Cardiac muscle cell (in vitro differentiated cells and primary cell): ENCODE measurements around the gene CRAMP1. TPM values are rescaled to one million over a fixed set of nuclear protein-coding genes. Genes with fewer than 3 reads are reported as not detected.

ENCODE experiments used
- DNase-seq, 2 donors: peaks; one replicate each; pipeline versions ENCODE4 v3.0.0 to v3.0.0-alpha.2; 2010 to 2017; ENCODE audit warnings: low read depth in 1 of 2, low spot score in 1 of 2
- H3K27ac ChIP-seq: fragments of 200-600 bp; sonication (generic); 2 replicates; pipeline ENCODE4 v1.5.1; 2016
- H3K27me3 ChIP-seq: fragments of 200-600 bp; sonication (generic); 2 replicates; pipeline ENCODE4 v1.6.0; 2016; ENCODE audit warnings: control low read depth
- H3K36me3 ChIP-seq: fragments of 200-600 bp; sonication (generic); 2 replicates; pipeline ENCODE4 v1.5.1; 2016; ENCODE audit warnings: control low read depth
- H3K4me1 ChIP-seq: fragments of 200-600 bp; sonication (generic); 2 replicates; pipeline ENCODE4 v1.8.1; 2017; ENCODE audit warnings: low read depth, mild to moderate bottlenecking, mixed run types
- H3K4me3 ChIP-seq: fragments of 200-600 bp; sonication (generic); 2 replicates; pipeline ENCODE4 v1.5.1; 2016; ENCODE audit warnings: mild to moderate bottlenecking
- H3K9me3 ChIP-seq: fragments of 200-600 bp; sonication (generic); 2 replicates; pipeline ENCODE4 v1.5.1; 2017; ENCODE audit warnings: low read depth, mild to moderate bottlenecking, control low read depth
- polyA plus RNA-seq: library from polyadenylated mRNA; unstranded; fragments of >200 nt; fragmentation: Nextera tagmentation; extraction: Ambion mirVana; gene quantifications from 2 replicates; pipeline ENCODE4 v1.2.1, GENCODE V29; 2016
- total RNA-seq: library from RNA; depleted of rRNA; stranded (reverse); fragments of >200 nt; gene quantifications from 2 replicates; pipeline ENCODE4 v1.2.3, GENCODE V29; 2016
- TF ChIP-seq, protein P1 (sequence below): IDR thresholded peaks from 2 replicates; pipeline ENCODE4 v1.5.1; 2012; ENCODE audit warnings: low read depth, mild to moderate bottlenecking, low read length

The CRAMP1 gene
- total and polyA plus RNA-seq, 2 experiments from 2014 or later: 7.7 to 15.3 TPM

DNA sequence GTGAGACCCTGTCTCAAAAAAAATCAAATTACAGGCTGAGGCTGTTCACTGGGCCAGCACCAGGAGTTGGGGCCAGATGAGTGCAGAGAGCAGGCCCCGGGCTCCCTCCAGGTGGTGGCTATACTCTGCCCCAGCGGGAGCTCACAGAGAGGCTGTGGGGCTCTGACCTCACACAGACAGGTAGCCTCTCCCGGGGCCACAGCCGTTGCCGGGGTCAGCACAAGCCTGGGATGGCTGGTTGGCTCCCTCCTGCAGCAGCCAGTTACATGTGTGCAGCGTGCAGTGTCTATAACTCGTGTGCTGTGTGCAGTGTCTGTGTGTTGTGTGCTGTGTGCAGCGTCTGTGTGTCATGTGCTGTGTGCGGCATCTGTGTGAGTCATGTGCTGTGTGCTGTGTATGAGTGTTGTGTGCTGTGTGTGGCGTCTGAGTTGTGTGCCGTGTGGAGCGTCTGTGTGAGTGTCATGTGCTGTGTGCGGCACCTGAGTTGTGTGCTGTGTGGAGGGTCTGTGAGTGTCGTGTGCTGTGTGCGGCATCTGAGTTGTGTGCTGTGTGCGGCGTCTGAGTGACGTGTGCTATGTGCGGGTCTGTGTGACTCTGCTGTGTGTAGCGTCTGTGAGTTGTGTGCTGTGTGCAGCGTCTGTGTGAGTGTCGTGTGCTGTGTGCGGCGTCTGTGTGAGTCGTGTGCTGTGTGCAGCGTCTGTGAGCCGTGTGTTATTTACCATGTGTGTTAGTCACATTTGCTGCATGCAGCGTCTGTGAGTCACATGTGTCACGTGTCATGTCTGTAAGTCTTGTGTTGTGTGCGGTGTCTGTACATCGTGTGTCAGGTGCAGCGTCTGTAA lies 114.7 kb downstream of the CRAMP1 start:
- no peaks in the 10 kb centered on the region for H3K27me3 ChIP-seq
- TF ChIP-seq, protein P1, sequence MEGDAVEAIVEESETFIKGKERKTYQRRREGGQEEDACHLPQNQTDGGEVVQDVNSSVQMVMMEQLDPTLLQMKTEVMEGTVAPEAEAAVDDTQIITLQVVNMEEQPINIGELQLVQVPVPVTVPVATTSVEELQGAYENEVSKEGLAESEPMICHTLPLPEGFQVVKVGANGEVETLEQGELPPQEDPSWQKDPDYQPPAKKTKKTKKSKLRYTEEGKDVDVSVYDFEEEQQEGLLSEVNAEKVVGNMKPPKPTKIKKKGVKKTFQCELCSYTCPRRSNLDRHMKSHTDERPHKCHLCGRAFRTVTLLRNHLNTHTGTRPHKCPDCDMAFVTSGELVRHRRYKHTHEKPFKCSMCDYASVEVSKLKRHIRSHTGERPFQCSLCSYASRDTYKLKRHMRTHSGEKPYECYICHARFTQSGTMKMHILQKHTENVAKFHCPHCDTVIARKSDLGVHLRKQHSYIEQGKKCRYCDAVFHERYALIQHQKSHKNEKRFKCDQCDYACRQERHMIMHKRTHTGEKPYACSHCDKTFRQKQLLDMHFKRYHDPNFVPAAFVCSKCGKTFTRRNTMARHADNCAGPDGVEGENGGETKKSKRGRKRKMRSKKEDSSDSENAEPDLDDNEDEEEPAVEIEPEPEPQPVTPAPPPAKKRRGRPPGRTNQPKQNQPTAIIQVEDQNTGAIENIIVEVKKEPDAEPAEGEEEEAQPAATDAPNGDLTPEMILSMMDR: no peak
- no peaks in the 10 kb centered on the region for H3K9me3 ChIP-seq
- H3K27ac ChIP-seq: no peak overlapping the region
- DNase-seq: no peak
- no peak overlapping the region for H3K4me3 ChIP-seq
- no peaks in the 10 kb centered on the region for H3K4me1 ChIP-seq
- H3K36me3 ChIP-seq: peaks cover 10% of the 10 kb centered on the region

Other genes with a start within 250 kb of the CRAMP1 start
- gene UNKL, start 197.7 kb upstream of the CRAMP1 start, total RNA-seq: 19.5 and 35.7 TPM in 2 replicates
- 16.5 and 20.5 TPM in 2 replicates for gene UNKL, start 197.7 kb upstream of the CRAMP1 start, polyA plus RNA-seq
- 14.3 and 18.6 TPM in 2 replicates for gene UQCC4, start 191.6 kb upstream of the CRAMP1 start, total RNA-seq
- gene UQCC4, start 191.6 kb upstream of the CRAMP1 start, polyA plus RNA-seq: 24.6 and 36.2 TPM in 2 replicates
- gene PERCC1, start 181.3 kb upstream of the CRAMP1 start, total RNA-seq: 0.18 TPM in 1 of 2 replicates, not detected in the other
- gene PERCC1, start 181.3 kb upstream of the CRAMP1 start, polyA plus RNA-seq: not detected in 2 replicates
- gene CCDC154, start 167.8 kb upstream of the CRAMP1 start, total RNA-seq: 0.32 and 1.5 TPM in 2 replicates
- gene CCDC154, start 167.8 kb upstream of the CRAMP1 start, polyA plus RNA-seq: 0.49 and 0.64 TPM in 2 replicates
- 50.1 and 86.2 TPM in 2 replicates for gene CLCN7, start 137.3 kb upstream of the CRAMP1 start, total RNA-seq
- 47.0 and 57.6 TPM in 2 replicates for gene CLCN7, start 137.3 kb upstream of the CRAMP1 start, polyA plus RNA-seq
- 0.30 and 0.49 TPM in 2 replicates for gene PTX4, start 123.4 kb upstream of the CRAMP1 start, total RNA-seq
- gene PTX4, start 123.4 kb upstream of the CRAMP1 start, polyA plus RNA-seq: not detected in 2 replicates
- 48.2 and 51.6 TPM in 2 replicates for gene TELO2, start 119.0 kb upstream of the CRAMP1 start, total RNA-seq
- gene TELO2, start 119.0 kb upstream of the CRAMP1 start, polyA plus RNA-seq: 50.7 and 58.7 TPM in 2 replicates
- gene TMEM204, start 78.7 kb upstream of the CRAMP1 start, total RNA-seq: 0.39 and 0.83 TPM in 2 replicates
- 0.44 and 1.6 TPM in 2 replicates for gene TMEM204, start 78.7 kb upstream of the CRAMP1 start, polyA plus RNA-seq
- 40.4 and 48.9 TPM in 2 replicates for gene IFT140, start 288 bp upstream of the CRAMP1 start, total RNA-seq
- 23.8 and 31.9 TPM in 2 replicates for gene IFT140, start 288 bp upstream of the CRAMP1 start, polyA plus RNA-seq
- gene JPT2, start 65.9 kb downstream of the CRAMP1 start, total RNA-seq: 34.5 and 45.1 TPM in 2 replicates
- 10.0 and 10.6 TPM in 2 replicates for gene JPT2, start 65.9 kb downstream of the CRAMP1 start, polyA plus RNA-seq
- gene MAPK8IP3, start 93.8 kb downstream of the CRAMP1 start, total RNA-seq: 109 and 127 TPM in 2 replicates
- 57.1 and 75.2 TPM in 2 replicates for gene MAPK8IP3, start 93.8 kb downstream of the CRAMP1 start, polyA plus RNA-seq
- gene NME3, start 159.2 kb downstream of the CRAMP1 start, total RNA-seq: 72.2 and 106 TPM in 2 replicates
- gene NME3, start 159.2 kb downstream of the CRAMP1 start, polyA plus RNA-seq: 76.9 and 112 TPM in 2 replicates
- gene EME2, start 160.4 kb downstream of the CRAMP1 start, total RNA-seq: 19.3 and 42.7 TPM in 2 replicates
- gene EME2, start 160.4 kb downstream of the CRAMP1 start, polyA plus RNA-seq: 13.2 and 18.7 TPM in 2 replicates
- gene MRPS34, start 160.8 kb downstream of the CRAMP1 start, total RNA-seq: 188 and 195 TPM in 2 replicates
- 164 and 172 TPM in 2 replicates for gene MRPS34, start 160.8 kb downstream of the CRAMP1 start, polyA plus RNA-seq
- 90.5 and 101 TPM in 2 replicates for gene SPSB3, start 170.2 kb downstream of the CRAMP1 start, total RNA-seq
- gene SPSB3, start 170.2 kb downstream of the CRAMP1 start, polyA plus RNA-seq: 81.4 and 96.4 TPM in 2 replicates
- gene NUBP2, start 170.6 kb downstream of the CRAMP1 start, total RNA-seq: 151 and 166 TPM in 2 replicates
- gene NUBP2, start 170.6 kb downstream of the CRAMP1 start, polyA plus RNA-seq: 121 and 138 TPM in 2 replicates
- gene IGFALS, start 181.3 kb downstream of the CRAMP1 start, total RNA-seq: 1.2 and 2.1 TPM in 2 replicates
- gene IGFALS, start 181.3 kb downstream of the CRAMP1 start, polyA plus RNA-seq: 1.3 TPM in 1 of 2 replicates, not detected in the other
- gene HAGH, start 214.5 kb downstream of the CRAMP1 start, total RNA-seq: 219 and 341 TPM in 2 replicates
- 163 and 169 TPM in 2 replicates for gene HAGH, start 214.5 kb downstream of the CRAMP1 start, polyA plus RNA-seq
- 73.5 and 129 TPM in 2 replicates for gene FAHD1, start 214.8 kb downstream of the CRAMP1 start, total RNA-seq
- gene FAHD1, start 214.8 kb downstream of the CRAMP1 start, polyA plus RNA-seq: 48.0 and 55.3 TPM in 2 replicates